ENCODE results near the gene KCNF1.

KCNF1 gene

DNA sequence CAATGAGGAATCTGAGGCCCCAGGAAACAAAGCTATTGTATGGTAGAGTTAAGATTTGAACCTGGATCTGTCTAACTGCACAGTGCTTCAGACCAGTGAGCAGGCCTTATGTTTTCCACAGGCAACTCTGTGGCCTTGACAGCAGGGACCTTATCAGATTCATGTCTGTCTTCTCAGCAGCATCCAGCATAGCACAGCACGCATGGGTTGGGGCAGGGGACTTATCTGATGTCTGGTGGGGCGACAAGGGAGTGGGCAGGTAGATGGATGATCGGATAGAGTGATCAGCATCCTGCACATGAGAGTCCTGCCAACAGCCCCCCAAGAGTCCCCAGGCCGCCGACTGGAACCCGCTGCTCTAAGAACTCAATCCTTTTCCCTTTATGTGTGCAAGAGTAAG is 28.7 kb upstream of the KCNF1 start:
- TF ChIP-seq POLR2AphosphoS5 (IDR thresholded peaks at IDR 0.05; ENCODE audit: low read depth, low read length) (no peak), POLR2A (IDR thresholded peaks at IDR 0.05; ENCODE audit: low read depth, low read length) (no peak), TAF1 (IDR thresholded peaks at IDR 0.05; ENCODE audit: borderline replicate concordance, low read depth, low read length) (no peak)
- no peak for FAIRE-seq
- DNase-seq (ENCODE audit: insufficient read length): no peak

DNA sequence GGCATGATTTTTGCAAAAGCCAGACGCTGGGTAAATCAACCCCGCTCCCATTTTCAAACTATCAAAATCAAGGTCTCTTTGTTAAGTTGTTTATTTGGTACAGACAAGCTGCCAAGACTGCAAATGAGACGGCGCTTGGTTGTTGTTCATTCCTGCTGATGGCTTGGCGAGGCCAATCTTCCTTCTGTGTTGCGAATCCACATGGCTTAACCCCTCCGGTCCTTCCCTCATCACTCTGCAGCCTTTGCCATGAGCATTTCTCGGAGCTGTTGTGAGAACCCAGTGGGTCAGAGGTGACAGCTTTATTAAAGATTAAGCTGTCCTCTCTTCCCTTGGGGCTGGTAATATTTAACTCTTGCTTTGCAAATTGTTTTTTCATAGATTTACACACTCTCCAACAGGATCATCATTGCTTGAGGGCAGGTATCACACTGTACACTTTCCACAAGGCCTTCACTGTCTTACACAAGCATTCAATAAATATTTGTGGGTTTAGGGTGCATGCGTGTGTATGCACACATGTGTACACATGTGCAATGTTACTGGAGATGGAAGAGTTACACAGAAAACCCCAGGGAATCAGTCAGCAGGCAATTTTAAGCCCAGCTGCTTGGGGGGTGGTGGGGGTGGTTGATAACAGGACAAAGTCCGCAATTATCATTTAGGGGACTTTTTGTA is 27.8 kb upstream of the KCNF1 start:
- FAIRE-seq (no peak), DNase-seq (ENCODE audit: insufficient read length) (no peak)
- TF ChIP-seq POLR2AphosphoS5 (IDR thresholded peaks at IDR 0.05; ENCODE audit: low read depth, low read length) (no peak), POLR2A (IDR thresholded peaks at IDR 0.05; ENCODE audit: low read depth, low read length) (no peak), TAF1 (IDR thresholded peaks at IDR 0.05; ENCODE audit: borderline replicate concordance, low read depth, low read length) (no peak)

DNA sequence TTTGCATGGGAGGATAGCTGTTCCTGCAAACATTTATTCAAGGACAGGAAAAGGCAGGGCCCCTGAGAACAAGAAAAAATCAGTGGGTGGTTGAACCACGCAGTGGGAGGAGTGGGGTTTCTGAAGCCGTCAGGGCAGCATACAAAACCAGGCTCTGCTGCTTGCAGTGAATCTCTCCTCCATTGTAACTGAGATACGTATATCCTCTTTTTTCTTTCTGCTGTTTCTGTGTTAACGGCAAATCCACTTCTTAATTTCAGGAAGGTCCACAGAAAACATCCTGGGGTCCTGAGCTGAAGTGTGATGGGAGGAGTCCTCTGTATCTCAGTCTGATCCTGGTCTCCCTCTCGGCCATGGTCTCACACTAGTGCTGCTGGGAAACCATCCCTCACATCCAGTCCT is 27.2 kb upstream of the KCNF1 start:
- no peak for FAIRE-seq
- no peak for DNase-seq (ENCODE audit: insufficient read length)
- no peak for TF ChIP-seq POLR2A (IDR thresholded peaks at IDR 0.05; ENCODE audit: low read depth, low read length)
- no peak for TF ChIP-seq POLR2AphosphoS5 (IDR thresholded peaks at IDR 0.05; ENCODE audit: low read depth, low read length)
- no peak for TF ChIP-seq TAF1 (IDR thresholded peaks at IDR 0.05; ENCODE audit: borderline replicate concordance, low read depth, low read length)

GRCh38 chr2:10885094-10885860 is 26.5 kb upstream of the KCNF1 start:
- no peak for FAIRE-seq
- TF ChIP-seq TAF1 (IDR thresholded peaks at IDR 0.05; ENCODE audit: borderline replicate concordance, low read depth, low read length): no peak
- DNase-seq (ENCODE audit: insufficient read length): no peak

DNA sequence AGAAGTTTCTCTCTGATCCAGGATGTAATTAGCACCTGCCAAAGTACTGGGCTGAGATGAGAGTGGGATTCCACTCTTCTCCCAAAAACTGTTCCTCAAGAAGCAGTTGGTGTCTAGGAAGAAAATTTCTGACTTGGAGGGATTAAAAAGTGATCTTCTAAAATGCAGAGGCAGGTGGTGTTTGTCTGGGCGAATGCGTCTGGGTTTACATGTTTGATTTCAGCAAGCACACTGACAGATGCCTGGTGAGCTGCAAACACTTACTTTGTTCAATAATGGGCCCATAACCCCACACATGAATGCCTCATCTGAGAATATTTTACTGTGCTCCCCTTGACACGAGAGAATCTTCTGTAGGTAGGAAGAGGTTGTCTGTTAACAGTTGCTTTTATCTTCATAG is 24.3 kb upstream of the KCNF1 start:
- no peak for FAIRE-seq
- DNase-seq (ENCODE audit: insufficient read length): no peak
- TF ChIP-seq TAF1 (IDR thresholded peaks at IDR 0.05; ENCODE audit: borderline replicate concordance, low read depth, low read length): no peak
- TF ChIP-seq POLR2A (IDR thresholded peaks at IDR 0.05; ENCODE audit: low read depth, low read length): no peak
- no peak for TF ChIP-seq POLR2AphosphoS5 (IDR thresholded peaks at IDR 0.05; ENCODE audit: low read depth, low read length)

DNA sequence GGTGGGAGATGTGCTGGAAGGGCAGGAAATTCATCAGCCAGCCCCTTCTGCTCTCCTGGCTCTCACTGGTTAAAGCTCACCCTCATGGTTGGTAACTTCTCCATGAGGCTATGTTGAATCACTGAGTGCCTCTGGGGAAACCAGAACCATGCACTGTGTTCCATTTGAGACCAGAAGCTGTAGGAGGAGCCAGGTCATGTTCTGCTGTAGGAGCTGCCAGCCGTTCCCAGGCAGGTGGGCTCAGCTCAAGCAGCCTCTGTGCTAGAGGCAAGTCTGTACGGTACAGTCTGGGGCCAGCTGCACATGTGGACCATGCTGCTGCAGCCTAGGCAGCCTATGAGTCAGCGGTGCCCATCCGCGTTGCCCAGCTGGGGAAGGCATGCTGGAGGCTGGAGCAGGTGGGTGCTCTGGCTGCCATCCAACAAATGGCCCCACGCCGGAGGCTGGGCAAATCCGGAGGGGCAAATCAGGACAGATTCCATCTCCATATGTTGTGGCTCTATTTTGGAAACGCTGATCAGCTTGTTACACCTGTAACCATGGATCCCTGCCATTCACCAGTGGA is 22.0 kb upstream of the KCNF1 start:
- DNase-seq (ENCODE audit: insufficient read length) (no peak), FAIRE-seq (no peak)
- TF ChIP-seq POLR2A (IDR thresholded peaks at IDR 0.05; ENCODE audit: low read depth, low read length) (no peak), POLR2AphosphoS5 (IDR thresholded peaks at IDR 0.05; ENCODE audit: low read depth, low read length) (no peak), TAF1 (IDR thresholded peaks at IDR 0.05; ENCODE audit: borderline replicate concordance, low read depth, low read length) (no peak)

- DNase-seq (ENCODE audit: insufficient read length) (no peak), FAIRE-seq (no peak)
- TF ChIP-seq POLR2AphosphoS5 (IDR thresholded peaks at IDR 0.05; ENCODE audit: low read depth, low read length) (no peak), POLR2A (IDR thresholded peaks at IDR 0.05; ENCODE audit: low read depth, low read length) (no peak), TAF1 (IDR thresholded peaks at IDR 0.05; ENCODE audit: borderline replicate concordance, low read depth, low read length) (no peak)
Observed at GRCh38 chr2:10890706-10891270, 20.9 kb upstream of the KCNF1 start.

GRCh38 chr2:10891390-10891789 is 20.3 kb upstream of the KCNF1 start:
- no peak for TF ChIP-seq POLR2AphosphoS5 (IDR thresholded peaks at IDR 0.05; ENCODE audit: low read depth, low read length)
- TF ChIP-seq TAF1 (IDR thresholded peaks at IDR 0.05; ENCODE audit: borderline replicate concordance, low read depth, low read length): no peak
- no peak for TF ChIP-seq POLR2A (IDR thresholded peaks at IDR 0.05; ENCODE audit: low read depth, low read length)
- no peak for FAIRE-seq
- DNase-seq (ENCODE audit: insufficient read length): no peak

GRCh38 chr2:10891848-10892247 is 19.9 kb upstream of the KCNF1 start:
- TF ChIP-seq POLR2AphosphoS5 (IDR thresholded peaks at IDR 0.05; ENCODE audit: low read depth, low read length) (no peak), TAF1 (IDR thresholded peaks at IDR 0.05; ENCODE audit: borderline replicate concordance, low read depth, low read length) (no peak), POLR2A (IDR thresholded peaks at IDR 0.05; ENCODE audit: low read depth, low read length) (no peak)
- FAIRE-seq (no peak), DNase-seq (ENCODE audit: insufficient read length) (no peak)

- FAIRE-seq (no peak), DNase-seq (ENCODE audit: insufficient read length) (no peak)
- no peak for TF ChIP-seq POLR2A (IDR thresholded peaks at IDR 0.05; ENCODE audit: low read depth, low read length)
- no peak for TF ChIP-seq TAF1 (IDR thresholded peaks at IDR 0.05; ENCODE audit: borderline replicate concordance, low read depth, low read length)
- no peak for TF ChIP-seq POLR2AphosphoS5 (IDR thresholded peaks at IDR 0.05; ENCODE audit: low read depth, low read length)
Observed at GRCh38 chr2:10892316-10892715, 19.4 kb upstream of the KCNF1 start.

DNA sequence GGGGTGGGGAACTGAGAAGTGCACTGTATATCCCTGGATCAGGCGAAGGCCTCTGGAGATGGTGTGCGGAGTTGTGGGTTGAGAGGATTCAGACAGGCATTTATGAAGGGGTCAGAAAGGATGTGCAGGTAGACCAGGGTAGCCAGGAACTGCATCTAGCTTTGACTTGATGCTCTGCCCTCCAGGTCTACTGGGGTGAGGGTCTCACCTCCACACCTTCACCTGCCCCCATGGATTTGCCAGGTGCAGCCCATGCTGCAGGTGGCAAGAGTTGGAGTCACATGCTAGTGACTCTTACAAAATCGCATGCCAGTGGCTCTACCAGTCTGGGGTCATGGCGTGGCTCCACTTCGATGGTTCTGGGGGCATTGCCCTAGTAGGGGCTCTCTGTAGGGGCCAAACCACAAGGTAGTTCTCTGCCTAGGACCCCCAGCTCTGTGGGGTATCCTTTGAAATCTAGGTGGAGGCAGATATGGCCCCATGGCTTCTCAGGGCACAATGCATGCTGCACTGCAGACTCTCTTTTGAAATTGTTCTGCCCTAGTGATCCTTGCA is 18.9 kb upstream of the KCNF1 start:
- DNase-seq (ENCODE audit: insufficient read length): no peak
- TF ChIP-seq TAF1 (IDR thresholded peaks at IDR 0.05; ENCODE audit: borderline replicate concordance, low read depth, low read length) (no peak), POLR2A (IDR thresholded peaks at IDR 0.05; ENCODE audit: low read depth, low read length) (no peak)
- no peak for FAIRE-seq

All from GM12892 (cell line).